Right lobe of liver (tissue), 4 donors: ENCODE data around the gene MACROD2.

Experiments used
- POLR2A ChIP-seq: fragments of 450-650 bp; IDR thresholded peaks from one replicate; pipeline ENCODE4 v1.6.1; 2017; ENCODE audit warnings: antibody characterized with exemption, mild to moderate bottlenecking
- TF ChIP-seq, protein P1 (sequence below), 4 donors: fragments of 200-600 bp in 3 of 4; fragments of 450-650 bp in 1 of 4; IDR thresholded peaks; one replicate each; pipeline versions ENCODE4 v1.5.1 to v1.8.0; 2016 to 2022; ENCODE audit warnings: antibody characterized with exemption in 4 of 4, mild to moderate bottlenecking in 2 of 4
- donor health status: DM: no; HTN: no; CAD: no.
- donor health status: DM: no; HTN: no; CAD: no.
- donor health status: DM: no; HTN: yes; CAD: no.

DNA sequence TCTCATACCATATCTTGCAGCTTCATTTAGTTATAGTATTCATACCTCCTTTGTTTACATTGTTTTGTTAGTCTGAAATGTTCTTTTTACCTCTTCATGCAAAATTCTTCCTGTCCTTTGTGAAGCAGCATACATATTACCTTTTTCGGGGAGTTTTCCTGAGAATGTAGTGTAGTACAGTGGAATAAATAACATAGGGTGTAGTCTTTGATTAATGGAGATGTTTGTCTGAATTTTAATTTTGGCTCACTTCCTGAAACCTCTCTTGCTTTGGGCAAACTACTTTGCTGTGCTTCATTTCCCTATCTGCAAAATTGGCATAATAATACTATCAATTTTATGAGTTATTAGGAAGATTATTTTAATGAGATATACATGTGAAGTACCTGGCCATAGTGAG lies 5.6 kb downstream of the MACROD2 start:
- TF ChIP-seq, protein P1, sequence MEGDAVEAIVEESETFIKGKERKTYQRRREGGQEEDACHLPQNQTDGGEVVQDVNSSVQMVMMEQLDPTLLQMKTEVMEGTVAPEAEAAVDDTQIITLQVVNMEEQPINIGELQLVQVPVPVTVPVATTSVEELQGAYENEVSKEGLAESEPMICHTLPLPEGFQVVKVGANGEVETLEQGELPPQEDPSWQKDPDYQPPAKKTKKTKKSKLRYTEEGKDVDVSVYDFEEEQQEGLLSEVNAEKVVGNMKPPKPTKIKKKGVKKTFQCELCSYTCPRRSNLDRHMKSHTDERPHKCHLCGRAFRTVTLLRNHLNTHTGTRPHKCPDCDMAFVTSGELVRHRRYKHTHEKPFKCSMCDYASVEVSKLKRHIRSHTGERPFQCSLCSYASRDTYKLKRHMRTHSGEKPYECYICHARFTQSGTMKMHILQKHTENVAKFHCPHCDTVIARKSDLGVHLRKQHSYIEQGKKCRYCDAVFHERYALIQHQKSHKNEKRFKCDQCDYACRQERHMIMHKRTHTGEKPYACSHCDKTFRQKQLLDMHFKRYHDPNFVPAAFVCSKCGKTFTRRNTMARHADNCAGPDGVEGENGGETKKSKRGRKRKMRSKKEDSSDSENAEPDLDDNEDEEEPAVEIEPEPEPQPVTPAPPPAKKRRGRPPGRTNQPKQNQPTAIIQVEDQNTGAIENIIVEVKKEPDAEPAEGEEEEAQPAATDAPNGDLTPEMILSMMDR (IDR thresholded peaks at IDR 0.05) = no peak
- no peak for TF ChIP-seq POLR2A
